ENCODE results near the gene TPH2.

Gene TPH2

DNA sequence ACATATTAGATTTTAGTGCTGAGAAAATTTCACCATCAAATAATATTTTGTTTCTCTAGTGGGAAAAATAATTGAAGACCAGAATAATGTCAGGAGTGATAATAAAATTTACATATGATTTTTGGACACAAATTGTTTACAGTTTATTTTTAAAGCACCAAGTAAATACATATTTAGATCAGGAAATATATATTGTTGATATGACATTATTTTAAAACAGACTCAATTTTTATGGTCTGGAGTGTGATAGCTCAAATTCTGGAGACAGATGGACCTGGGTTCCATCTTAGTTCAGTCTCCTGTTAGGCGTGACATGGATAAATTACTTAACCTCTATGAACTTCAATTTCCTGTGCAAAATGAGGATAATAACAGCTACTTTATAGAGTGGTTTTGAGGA lies 135.4 kb downstream of the TPH2 start:
- Histone ChIP-seq H3K4me1 (ENCODE audit: insufficient read depth, insufficient read length) (no peaks in the 10 kb centered on the region), H3K4me3 (ENCODE audit: insufficient read length, low read depth) (no peak overlapping the region), H3K9ac (ENCODE audit: insufficient read length, low read depth) (no peak overlapping the region), H3K9me3 (ENCODE audit: insufficient read depth, low read length) (peaks cover 18% of the 10 kb centered on the region), H3K27me3 (ENCODE audit: insufficient read depth, insufficient read length) (no peaks in the 10 kb centered on the region), H3K36me3 (ENCODE audit: insufficient read depth, insufficient read length, low read length) (no peaks in the 10 kb centered on the region)
- DNase-seq (ENCODE audit: low read depth, low spot score) = no peak
- no peak for TF ChIP-seq YY1 (IDR thresholded peaks at IDR 0.05; ENCODE audit: insufficient read depth, insufficient read length)
- TF ChIP-seq SUZ12 (IDR thresholded peaks at IDR 0.05; ENCODE audit: extremely low read depth, insufficient read depth, insufficient read length) = no peak
- no peak for TF ChIP-seq ZNF274 (IDR thresholded peaks at IDR 0.05; ENCODE audit: low read depth, low read length)

DNA sequence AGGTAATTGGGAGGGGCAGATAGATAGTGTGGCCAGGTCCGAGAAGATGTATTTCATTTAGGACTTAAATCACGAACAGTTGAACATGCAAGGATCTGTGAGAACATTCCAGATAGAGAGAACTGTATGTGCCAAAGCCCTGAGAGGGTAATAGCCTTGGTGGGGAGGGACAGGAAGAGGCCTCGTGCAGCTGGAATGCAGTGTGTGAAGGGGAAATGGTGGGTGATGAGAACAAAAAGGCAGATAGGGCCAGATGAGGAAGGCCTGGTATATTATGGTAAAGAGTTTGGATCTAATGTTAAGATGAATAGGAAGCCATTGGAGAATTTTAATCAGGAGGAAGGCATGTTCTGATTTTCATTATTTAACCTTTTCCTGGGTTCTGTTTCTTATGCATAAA lies 136.3 kb downstream of the TPH2 start:
- no peaks in the 10 kb centered on the region for H3K4me1 ChIP-seq (ENCODE audit: insufficient read depth, insufficient read length)
- no peak for TF ChIP-seq SUZ12 (IDR thresholded peaks at IDR 0.05; ENCODE audit: extremely low read depth, insufficient read depth, insufficient read length)
- TF ChIP-seq YY1 (IDR thresholded peaks at IDR 0.05; ENCODE audit: insufficient read depth, insufficient read length) = no peak
- no peak for TF ChIP-seq ZNF274 (IDR thresholded peaks at IDR 0.05; ENCODE audit: low read depth, low read length)
- H3K9ac ChIP-seq (ENCODE audit: insufficient read length, low read depth) = no peak overlapping the region
- peaks cover 18% of the 10 kb centered on the region for H3K9me3 ChIP-seq (ENCODE audit: insufficient read depth, low read length)
- H3K36me3 ChIP-seq (ENCODE audit: insufficient read depth, insufficient read length, low read length) = no peaks in the 10 kb centered on the region
- H3K27me3 ChIP-seq (ENCODE audit: insufficient read depth, insufficient read length) = no peaks in the 10 kb centered on the region
- no peak for DNase-seq (ENCODE audit: low read depth, low spot score)
- H3K4me3 ChIP-seq (ENCODE audit: insufficient read length, low read depth) = no peak overlapping the region

DNA sequence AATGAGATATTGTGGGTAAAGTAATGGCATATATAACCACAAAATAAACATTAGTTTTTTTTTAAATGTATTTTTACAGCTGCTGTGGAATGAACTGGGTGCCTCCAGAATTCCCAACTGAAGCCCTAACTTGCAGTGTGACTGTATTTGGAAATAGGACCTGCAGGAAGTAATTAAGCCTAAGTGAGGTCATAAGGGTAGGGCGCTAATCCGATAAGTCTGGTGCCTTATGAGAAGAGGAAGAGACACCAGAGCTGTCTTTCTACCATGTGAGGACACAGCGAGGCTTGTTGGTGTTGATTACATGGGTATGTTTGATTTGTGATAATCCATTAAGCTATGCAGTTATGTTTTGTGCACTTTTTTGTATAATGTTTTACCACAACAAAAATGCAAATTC lies 136.8 kb downstream of the TPH2 start:
- no peak overlapping the region for H3K9ac ChIP-seq (ENCODE audit: insufficient read length, low read depth)
- no peaks in the 10 kb centered on the region for H3K36me3 ChIP-seq (ENCODE audit: insufficient read depth, insufficient read length, low read length)
- no peaks in the 10 kb centered on the region for H3K4me1 ChIP-seq (ENCODE audit: insufficient read depth, insufficient read length)
- H3K9me3 ChIP-seq (ENCODE audit: insufficient read depth, low read length) = peaks cover 13% of the 10 kb centered on the region
- TF ChIP-seq SUZ12 (IDR thresholded peaks at IDR 0.05; ENCODE audit: extremely low read depth, insufficient read depth, insufficient read length) = no peak
- TF ChIP-seq ZNF274 (IDR thresholded peaks at IDR 0.05; ENCODE audit: low read depth, low read length) = no peak
- no peak for TF ChIP-seq YY1 (IDR thresholded peaks at IDR 0.05; ENCODE audit: insufficient read depth, insufficient read length)
- no peak overlapping the region for H3K4me3 ChIP-seq (ENCODE audit: insufficient read length, low read depth)
- H3K27me3 ChIP-seq (ENCODE audit: insufficient read depth, insufficient read length) = no peaks in the 10 kb centered on the region
- DNase-seq (ENCODE audit: low read depth, low spot score) = no peak

DNA sequence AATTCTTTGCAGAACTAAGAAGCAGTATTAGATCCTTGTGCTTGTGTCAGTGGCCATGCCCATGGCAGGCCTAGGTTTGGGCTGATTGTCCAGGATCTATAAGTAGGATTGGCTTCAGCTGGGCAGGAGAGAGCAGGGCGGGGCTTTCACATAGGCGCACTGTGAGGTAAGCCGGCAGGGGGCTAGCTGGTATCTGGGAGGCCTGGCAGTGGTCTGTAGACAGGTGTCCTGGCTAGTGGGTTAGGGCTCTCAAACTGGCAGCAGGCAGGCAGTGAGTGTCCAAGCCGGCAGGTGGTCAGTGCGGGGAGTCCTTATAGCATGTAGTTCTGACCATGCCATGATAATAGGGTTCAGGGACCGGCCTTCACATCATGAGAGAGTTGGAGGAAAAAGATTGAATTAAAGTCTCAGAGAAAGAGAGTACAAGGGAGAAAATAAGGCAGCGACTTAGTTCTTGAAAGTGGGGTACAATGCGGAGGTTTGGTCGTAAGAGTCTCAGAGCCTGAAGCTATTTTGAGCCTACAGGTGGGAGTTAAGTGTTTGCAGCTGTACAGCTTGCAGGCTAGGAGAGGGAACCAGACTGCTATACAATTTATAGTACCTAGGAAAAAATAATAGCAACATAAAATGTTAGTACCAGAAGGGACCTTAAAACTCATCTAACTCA lies 137.4 kb downstream of the TPH2 start:
- no peaks in the 10 kb centered on the region for H3K27me3 ChIP-seq (ENCODE audit: insufficient read depth, insufficient read length)
- TF ChIP-seq SUZ12 (IDR thresholded peaks at IDR 0.05; ENCODE audit: extremely low read depth, insufficient read depth, insufficient read length) = no peak
- TF ChIP-seq YY1 (IDR thresholded peaks at IDR 0.05; ENCODE audit: insufficient read depth, insufficient read length) = no peak
- no peak for TF ChIP-seq ZNF274 (IDR thresholded peaks at IDR 0.05; ENCODE audit: low read depth, low read length)
- no peak overlapping the region for H3K4me3 ChIP-seq (ENCODE audit: insufficient read length, low read depth)
- H3K9me3 ChIP-seq (ENCODE audit: insufficient read depth, low read length) = peaks cover 7% of the 10 kb centered on the region; the same call in 1 of the 2 replicates
- H3K36me3 ChIP-seq (ENCODE audit: insufficient read depth, insufficient read length, low read length) = no peaks in the 10 kb centered on the region
- no peak for DNase-seq (ENCODE audit: low read depth, low spot score)
- H3K4me1 ChIP-seq (ENCODE audit: insufficient read depth, insufficient read length) = no peaks in the 10 kb centered on the region
- no peak overlapping the region for H3K9ac ChIP-seq (ENCODE audit: insufficient read length, low read depth)

DNA sequence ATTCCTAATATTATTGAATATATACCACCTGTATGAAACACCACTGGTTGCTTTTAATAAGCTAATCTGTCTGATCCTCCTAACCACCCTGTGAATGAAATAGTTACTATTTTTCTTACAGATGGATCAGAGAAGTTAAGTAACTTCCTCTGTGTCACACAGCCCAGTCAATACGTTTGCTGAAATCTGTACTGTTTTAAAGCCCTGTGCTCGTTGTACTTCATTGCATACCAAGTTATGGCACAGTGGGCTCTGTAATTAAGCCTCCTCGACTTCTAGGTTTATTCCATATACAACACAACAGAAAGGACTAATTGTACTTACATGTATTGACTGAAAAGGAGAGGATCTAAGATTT lies 137.9 kb downstream of the TPH2 start:
- peaks cover 2% of the 10 kb centered on the region; the same call in 1 of the 2 replicates for H3K9me3 ChIP-seq (ENCODE audit: insufficient read depth, low read length)
- H3K4me3 ChIP-seq (ENCODE audit: insufficient read length, low read depth) = no peak overlapping the region
- DNase-seq (ENCODE audit: low read depth, low spot score) = no peak
- TF ChIP-seq YY1 (IDR thresholded peaks at IDR 0.05; ENCODE audit: insufficient read depth, insufficient read length) = no peak
- no peak for TF ChIP-seq SUZ12 (IDR thresholded peaks at IDR 0.05; ENCODE audit: extremely low read depth, insufficient read depth, insufficient read length)
- no peak for TF ChIP-seq ZNF274 (IDR thresholded peaks at IDR 0.05; ENCODE audit: low read depth, low read length)
- no peaks in the 10 kb centered on the region for H3K36me3 ChIP-seq (ENCODE audit: insufficient read depth, insufficient read length, low read length)
- H3K27me3 ChIP-seq (ENCODE audit: insufficient read depth, insufficient read length) = no peaks in the 10 kb centered on the region
- no peak overlapping the region for H3K9ac ChIP-seq (ENCODE audit: insufficient read length, low read depth)
- H3K4me1 ChIP-seq (ENCODE audit: insufficient read depth, insufficient read length) = no peaks in the 10 kb centered on the region

DNA sequence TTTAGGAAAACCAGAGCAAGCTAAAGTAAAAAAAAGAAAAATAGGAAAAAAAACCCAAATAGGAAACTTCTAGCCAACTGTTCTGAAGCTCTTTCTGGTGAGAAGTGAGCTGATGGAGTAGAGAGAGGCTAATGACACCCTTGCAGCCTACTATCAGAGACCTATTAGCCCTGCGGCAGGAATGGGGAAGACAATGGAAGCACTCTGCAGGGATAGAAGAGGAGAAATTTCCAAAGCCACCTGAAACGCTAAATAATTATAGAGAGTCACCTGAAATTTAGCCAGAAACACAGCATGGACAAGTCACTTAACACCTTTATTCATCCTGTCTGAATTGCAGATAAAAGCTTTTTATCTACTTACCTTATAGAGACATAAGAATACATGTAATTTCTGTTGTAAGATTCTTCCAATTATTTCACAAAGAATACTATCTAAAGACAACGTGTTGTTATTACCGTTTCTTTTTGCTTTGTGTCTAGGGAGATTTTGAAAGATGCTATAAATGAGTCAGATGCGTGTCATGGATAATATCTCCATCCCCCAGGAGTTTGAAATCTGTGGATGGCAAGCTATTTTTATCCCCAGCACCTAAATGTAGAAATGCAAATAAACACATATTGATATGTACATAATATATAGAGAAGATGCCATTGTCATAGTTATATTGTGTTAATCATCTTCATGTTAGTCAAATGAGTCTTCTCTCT lies 138.6 kb downstream of the TPH2 start:
- Histone ChIP-seq H3K36me3 (ENCODE audit: insufficient read depth, insufficient read length, low read length) (no peaks in the 10 kb centered on the region), H3K27me3 (ENCODE audit: insufficient read depth, insufficient read length) (no peaks in the 10 kb centered on the region), H3K4me3 (ENCODE audit: insufficient read length, low read depth) (no peak overlapping the region), H3K9me3 (ENCODE audit: insufficient read depth, low read length) (no peaks in the 10 kb centered on the region), H3K9ac (ENCODE audit: insufficient read length, low read depth) (no peak overlapping the region), H3K4me1 (ENCODE audit: insufficient read depth, insufficient read length) (no peaks in the 10 kb centered on the region)
- TF ChIP-seq SUZ12 (IDR thresholded peaks at IDR 0.05; ENCODE audit: extremely low read depth, insufficient read depth, insufficient read length) (no peak), YY1 (IDR thresholded peaks at IDR 0.05; ENCODE audit: insufficient read depth, insufficient read length) (no peak), ZNF274 (IDR thresholded peaks at IDR 0.05; ENCODE audit: low read depth, low read length) (no peak)
- DNase-seq (ENCODE audit: low read depth, low spot score) = no peak

DNA sequence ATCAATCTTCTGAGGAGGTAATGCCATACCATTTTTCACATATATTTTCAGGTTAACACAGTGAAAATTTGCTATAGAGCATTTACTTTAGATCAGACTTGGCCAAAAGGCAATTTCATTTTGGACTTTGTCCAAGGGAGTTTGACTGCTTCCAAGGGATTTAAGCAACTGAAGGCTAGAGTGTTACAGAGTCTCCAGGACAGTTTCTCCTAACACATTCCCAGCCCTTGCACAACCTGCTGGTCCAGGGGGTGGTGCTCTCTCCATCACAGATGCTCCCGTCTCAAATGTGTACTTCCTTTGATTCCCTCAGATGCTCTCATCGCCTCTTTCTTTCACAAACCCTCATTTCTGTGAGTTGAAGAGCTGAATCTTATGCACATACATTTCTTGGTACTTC lies 143.1 kb downstream of the TPH2 start:
- H3K36me3 ChIP-seq (ENCODE audit: insufficient read depth, insufficient read length, low read length) = no peaks in the 10 kb centered on the region
- H3K27me3 ChIP-seq (ENCODE audit: insufficient read depth, insufficient read length) = no peaks in the 10 kb centered on the region
- no peak overlapping the region for H3K4me3 ChIP-seq (ENCODE audit: insufficient read length, low read depth)
- H3K9me3 ChIP-seq (ENCODE audit: insufficient read depth, low read length) = no peaks in the 10 kb centered on the region
- no peak for TF ChIP-seq YY1 (IDR thresholded peaks at IDR 0.05; ENCODE audit: insufficient read depth, insufficient read length)
- TF ChIP-seq SUZ12 (IDR thresholded peaks at IDR 0.05; ENCODE audit: extremely low read depth, insufficient read depth, insufficient read length) = no peak
- TF ChIP-seq ZNF274 (IDR thresholded peaks at IDR 0.05; ENCODE audit: low read depth, low read length) = no peak
- no peaks in the 10 kb centered on the region for H3K4me1 ChIP-seq (ENCODE audit: insufficient read depth, insufficient read length)
- no peak overlapping the region for H3K9ac ChIP-seq (ENCODE audit: insufficient read length, low read depth)
- DNase-seq (ENCODE audit: low read depth, low spot score) = no peak
